Measurements from ENCODE around the gene RADX. TPM values are rescaled to one million over a fixed set of nuclear protein-coding genes. Genes with fewer than 3 reads are reported as not detected.

RADX gene
- total and polyA plus RNA-seq, 2 donors (not counting 3 experiments of a cell fraction or from before 2014, with no cell fraction given) = 0.12 TPM; not detected in 1

- Histone ChIP-seq H3K9me3 (replicated peaks; ENCODE audit: control insufficient read depth, insufficient read depth, low read length) (no peaks in the 10 kb centered on the region), H3K9me1 (replicated peaks; ENCODE audit: control insufficient read depth, extremely low read depth, insufficient read depth, low read length) (no peaks in the 10 kb centered on the region), H3K9ac (replicated peaks; ENCODE audit: extremely low read depth, insufficient read depth, low read length) (no peak overlapping the region), H3K79me2 (ENCODE audit: control insufficient read depth, insufficient read depth, low read length) (no peaks in the 10 kb centered on the region), H3K4me3 (replicated peaks in 1 of 3; ENCODE audit: insufficient read depth in 1 of 3, low read depth in 1 of 3, low read length in 3 of 3) (no peak overlapping the region), H3K4me1 (ENCODE audit: control insufficient read depth, extremely low read depth, insufficient read depth, low read length) (no peaks in the 10 kb centered on the region), H3K27me3 (ENCODE audit: control insufficient read depth in 2 of 2, insufficient read depth in 2 of 2, low read length in 2 of 2) (no peaks in the 10 kb centered on the region), H2AFZ (ENCODE audit: low read depth, low read length) (no peak overlapping the region), H4K20me1 (replicated peaks; ENCODE audit: control insufficient read depth, extremely low read depth, insufficient read depth, low read length) (no peaks in the 10 kb centered on the region), H3K36me3 (ENCODE audit: control insufficient read depth in 2 of 2, extremely low read depth in 1 of 2, insufficient read depth in 2 of 2, low read length in 2 of 2) (no peaks in the 10 kb centered on the region), H3K4me2 (ENCODE audit: insufficient read depth, low read length) (no peak overlapping the region), H3K27ac (ENCODE audit: insufficient read depth, low read depth, low read length) (no peak overlapping the region)
- dilution Hi-C loops (cut with MboI; ENCODE audit: extremely low pct_ligation_motif_present, low sequenced_read_pairs) = no loop called here
- intact Hi-C loops (cut with micrococcal nuclease) = no loop called here
- TF ChIP-seq FOS (IDR thresholded peaks at IDR 0.05; ENCODE audit: borderline replicate concordance, insufficient read depth, low read length) = no peak
- TF ChIP-seq POLR2AphosphoS5 (IDR thresholded peaks at IDR 0.05; ENCODE audit: insufficient read depth, low read depth, low read length) = no peak
- TF ChIP-seq MYC (IDR thresholded peaks at IDR 0.05; ENCODE audit: low read depth, low read length) = no peak
- no peak for TF ChIP-seq CTCF (IDR thresholded peaks at IDR 0.05; ENCODE audit: extremely low read depth in 1 of 2, insufficient read depth in 1 of 2, low read depth in 1 of 2, low read length in 2 of 2)
- no peak for TF ChIP-seq EZH2 (IDR thresholded peaks at IDR 0.05; ENCODE audit: borderline replicate concordance, low read depth, low read length, severe bottlenecking)
- no peak for TF ChIP-seq JUN (IDR thresholded peaks at IDR 0.05; ENCODE audit: borderline replicate concordance, insufficient read depth, insufficient read length, low read depth)
- TF ChIP-seq POLR2A (IDR thresholded peaks at IDR 0.05; ENCODE audit: low read depth, low read length) = no peak
- TF ChIP-seq GATA2 (IDR thresholded peaks at IDR 0.05; ENCODE audit: insufficient read depth, insufficient read length, low read depth, low read length) = no peak
- no peak for TF ChIP-seq MAX (IDR thresholded peaks at IDR 0.05; ENCODE audit: insufficient read depth, insufficient read length)
- DNase-seq (ENCODE audit: low read depth, low spot score) = no peak
- ChIA-PET CTCF (no interaction called here), POLR2A (no interaction called here)
- FAIRE-seq = no peak
- no TSS peak for BruUV-seq (replicated peaks)
Observed at GRCh38 chrX:106716004-106716403, 104.2 kb downstream of the RADX start.

All from endothelial cell of umbilical vein (primary cell).